Psoas muscle (tissue), 8 donors: Measurements from ENCODE around the gene GCM1. TPM values are rescaled to one million over a fixed set of nuclear protein-coding genes. Genes with fewer than 3 reads are reported as not detected.

Source experiments
- ATAC-seq, 4 donors: fragments of 200-7000 bp; cut with Tn5 transposase; one replicate each; pipeline ENCODE4 v1.9.1; 2020; ENCODE audit warnings: moderate library complexity in 3 of 4, mild to moderate bottlenecking in 2 of 4
- DNase-seq, 2 donors: peaks; one replicate each; pipeline ENCODE4 v3.0.0-alpha.2; 2020
- H3K27ac ChIP-seq: fragments of 200-600 bp; one replicate; pipeline ENCODE4 v1.8.0; 2022
- H3K27me3 ChIP-seq, 3 donors: fragments of 200-600 bp in 1 of 3; one replicate each; pipeline versions ENCODE4 v1.6.1 to v1.8.0; 2013 to 2022; ENCODE audit warnings: low read length in 2 of 3, mild to moderate bottlenecking in 2 of 3, moderate library complexity in 1 of 3; ENCODE audit not compliant: insufficient read depth in 3 of 3
- H3K36me3 ChIP-seq, 2 donors: fragments of 200-600 bp in 1 of 2; one replicate each; pipeline versions ENCODE4 v1.6.1 to v1.8.0; 2013 to 2022; ENCODE audit warnings: low read depth in 1 of 2, mild to moderate bottlenecking in 1 of 2, moderate library complexity in 1 of 2; ENCODE audit not compliant: insufficient read depth in 1 of 2
- H3K4me1 ChIP-seq: fragments of 200-600 bp; one replicate; pipeline ENCODE4 v1.8.0; 2022
- H3K4me3 ChIP-seq: fragments of 200-600 bp; one replicate; pipeline ENCODE4 v1.8.0; 2022; ENCODE audit warnings: mild to moderate bottlenecking
- H3K9me3 ChIP-seq: fragments of 200-600 bp; one replicate; pipeline ENCODE4 v1.8.0; 2022
- WGBS, 3 donors: extraction: QIAGEN DNeasy Blood & Tissue Kit; methylation state at CpG; one replicate each; pipeline versions ENCODE4 v1.1.6 to v1.1.7; 2013; 5-methylcytosine and 5-hydroxymethylcytosine counted together
- intact Hi-C, 2 donors: fragments of 100-400 bp; cut with DNase I; formaldehyde crosslinking; loops; one replicate each; pipeline versions ENCODE4 v1.11.0 to v1.14.2; 2022
- polyA plus RNA-seq, 3 donors: library from polyadenylated mRNA; stranded (reverse); fragments of 200-250 nt; gene quantifications; one replicate each; pipeline ENCODE4 v1.2.3, GENCODE V29; 2013
- total RNA-seq, 4 donors: library from RNA; stranded (reverse); fragmentation: NEBNext Ultra II Directional in 2 of 4; extraction: Animal tissue kit (Norgen Biotek cat#: 25700) in 2 of 4; gene quantifications; one replicate each; pipeline versions ENCODE4 v1.2.1 to v1.2.4, GENCODE V29; 2021 to 2023
- TF ChIP-seq, protein P1 (sequence below): fragments of 200-600 bp; IDR thresholded peaks from one replicate; pipeline ENCODE4 v1.8.0; 2022; ENCODE audit warnings: antibody characterized with exemption
- donor health status: healthy with polysubstance abuse.
- donor health status: DM: no; HTN: no; CAD: no; lungs with moderate emphysema.
- donor health status: Bipolar disorder and iron deficiency.
- donor health status: healthy.
- donor health status: DM: yes; HTN: yes; CAD: no.
- donor health status: DM: no; HTN: no; CAD: no.
- donor health status: DM: no; HTN: no; CAD: no.
- donor health status: DM: yes; HTN: yes; CAD: no.

Gene GCM1
- total and polyA plus RNA-seq, 7 donors, result not detected

DNA sequence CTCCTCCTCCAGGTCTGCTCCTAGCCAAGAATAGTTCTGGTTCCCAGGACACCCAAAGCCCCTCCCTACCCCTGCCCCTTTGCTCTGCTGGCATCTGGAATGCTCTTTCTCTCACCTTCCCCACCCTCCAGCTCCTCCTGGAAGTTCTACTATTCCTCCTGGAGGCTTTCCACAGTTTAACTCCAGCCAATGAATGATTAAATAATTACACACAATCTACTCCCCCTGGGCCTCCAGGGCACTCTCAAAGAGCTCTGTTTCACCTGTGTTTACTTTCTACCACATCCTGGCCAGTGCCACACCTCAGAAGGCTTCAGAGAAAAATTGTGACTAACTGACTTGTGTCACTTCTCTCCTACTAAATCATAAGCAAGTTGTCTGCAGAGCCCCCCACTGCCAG, 36.2 kb downstream of the GCM1 start:
- H3K27ac ChIP-seq, result no peak overlapping the region
- no peaks in the 10 kb centered on the region for H3K4me1 ChIP-seq
- H3K4me3 ChIP-seq, result no peak overlapping the region
- TF ChIP-seq, protein P1, sequence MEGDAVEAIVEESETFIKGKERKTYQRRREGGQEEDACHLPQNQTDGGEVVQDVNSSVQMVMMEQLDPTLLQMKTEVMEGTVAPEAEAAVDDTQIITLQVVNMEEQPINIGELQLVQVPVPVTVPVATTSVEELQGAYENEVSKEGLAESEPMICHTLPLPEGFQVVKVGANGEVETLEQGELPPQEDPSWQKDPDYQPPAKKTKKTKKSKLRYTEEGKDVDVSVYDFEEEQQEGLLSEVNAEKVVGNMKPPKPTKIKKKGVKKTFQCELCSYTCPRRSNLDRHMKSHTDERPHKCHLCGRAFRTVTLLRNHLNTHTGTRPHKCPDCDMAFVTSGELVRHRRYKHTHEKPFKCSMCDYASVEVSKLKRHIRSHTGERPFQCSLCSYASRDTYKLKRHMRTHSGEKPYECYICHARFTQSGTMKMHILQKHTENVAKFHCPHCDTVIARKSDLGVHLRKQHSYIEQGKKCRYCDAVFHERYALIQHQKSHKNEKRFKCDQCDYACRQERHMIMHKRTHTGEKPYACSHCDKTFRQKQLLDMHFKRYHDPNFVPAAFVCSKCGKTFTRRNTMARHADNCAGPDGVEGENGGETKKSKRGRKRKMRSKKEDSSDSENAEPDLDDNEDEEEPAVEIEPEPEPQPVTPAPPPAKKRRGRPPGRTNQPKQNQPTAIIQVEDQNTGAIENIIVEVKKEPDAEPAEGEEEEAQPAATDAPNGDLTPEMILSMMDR, result no peak
- intact Hi-C loops, result no loop called here
- no peak for ATAC-seq
- H3K36me3 ChIP-seq, result no peaks in the 10 kb centered on the region
- no peaks in the 10 kb centered on the region for H3K9me3 ChIP-seq
- H3K27me3 ChIP-seq, result no peaks in the 10 kb centered on the region
- DNase-seq, result no peak

DNA sequence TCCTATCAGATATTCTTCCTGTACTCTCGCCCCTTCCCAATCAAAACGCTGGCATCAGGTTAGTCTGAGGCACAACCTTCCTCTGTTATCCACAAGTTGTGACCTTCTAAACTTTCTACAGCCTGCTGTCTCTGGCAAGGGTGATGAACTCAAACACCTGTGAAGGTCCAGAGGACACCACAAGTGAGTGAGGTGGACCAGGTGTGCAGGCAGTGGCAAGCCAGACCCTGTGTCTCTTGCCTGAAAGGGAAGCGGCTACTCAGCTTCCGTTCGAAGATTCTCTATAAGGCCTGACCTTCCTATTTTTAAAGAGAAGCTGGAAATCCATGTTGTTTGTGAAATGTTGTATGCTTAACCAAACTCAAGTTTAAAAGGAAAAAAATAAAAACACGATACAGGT, 36.8 kb downstream of the GCM1 start:
- 81 to 92% (median 87%) methylated on average over 6 of the region's 6 CpGs for WGBS, 3 donors
- no peaks in the 10 kb centered on the region for H3K36me3 ChIP-seq
- H3K9me3 ChIP-seq, result no peaks in the 10 kb centered on the region
- H3K4me1 ChIP-seq, result no peaks in the 10 kb centered on the region
- TF ChIP-seq, protein P1, result no peak
- no peak for DNase-seq
- intact Hi-C loops, result no loop called here
- ATAC-seq, result no peak
- H3K4me3 ChIP-seq, result no peak overlapping the region
- H3K27me3 ChIP-seq, result no peaks in the 10 kb centered on the region
- no peak overlapping the region for H3K27ac ChIP-seq

DNA sequence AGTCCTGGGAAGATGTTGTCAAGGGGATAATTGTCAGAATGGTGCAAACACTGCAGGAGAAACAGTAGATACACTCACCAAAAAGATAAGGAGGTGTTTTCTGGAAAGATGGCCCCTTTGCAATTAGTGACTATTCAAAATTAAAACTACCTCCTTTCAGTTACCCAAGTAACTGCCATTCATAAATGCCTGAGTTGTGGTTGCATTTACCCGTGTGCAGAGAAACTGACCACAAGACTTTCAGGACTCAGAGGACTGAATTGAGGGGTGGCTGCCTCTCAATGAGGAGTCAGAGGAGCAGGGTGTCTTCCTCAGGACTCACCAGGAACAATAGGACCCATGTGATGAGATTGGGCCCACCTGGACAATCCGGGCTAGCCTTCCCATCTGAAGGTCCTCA, 39.0 kb downstream of the GCM1 start:
- Histone ChIP-seq H3K4me1 (no peaks in the 10 kb centered on the region), H3K9me3 (no peaks in the 10 kb centered on the region), H3K27me3 (no peaks in the 10 kb centered on the region), H3K36me3 (no peaks in the 10 kb centered on the region), H3K4me3 (no peak overlapping the region), H3K27ac (no peak overlapping the region)
- intact Hi-C loops, result no loop called here
- 87 to 98% (median 88%) methylated on average over 2 of the region's 2 CpGs for WGBS, 3 donors
- DNase-seq, result no peak
- TF ChIP-seq, protein P1, result no peak
- ATAC-seq, result no peak

DNA sequence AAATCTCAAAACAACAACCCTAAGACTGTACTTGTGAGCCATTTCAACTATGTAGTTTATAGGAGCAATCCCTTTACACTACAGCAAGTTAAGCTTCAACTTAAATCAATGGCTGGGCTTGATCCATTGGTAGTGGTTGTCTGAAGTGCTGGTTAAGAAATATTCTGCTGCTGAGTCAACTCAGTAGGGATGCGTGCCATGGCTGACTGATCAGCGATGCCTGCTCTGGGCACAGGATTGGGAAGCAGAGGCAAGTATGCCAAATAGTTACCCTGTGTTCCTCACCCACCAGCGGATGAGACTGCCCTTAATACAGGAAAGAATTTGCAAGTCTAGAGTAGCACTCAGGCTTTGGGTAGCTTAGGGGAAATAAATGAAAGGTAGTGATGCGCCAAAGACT, 41.5 kb downstream of the GCM1 start:
- ATAC-seq, result no peak
- 83 to 96% (median 85%) methylated on average over 4 of the region's 4 CpGs for WGBS, 3 donors

DNA sequence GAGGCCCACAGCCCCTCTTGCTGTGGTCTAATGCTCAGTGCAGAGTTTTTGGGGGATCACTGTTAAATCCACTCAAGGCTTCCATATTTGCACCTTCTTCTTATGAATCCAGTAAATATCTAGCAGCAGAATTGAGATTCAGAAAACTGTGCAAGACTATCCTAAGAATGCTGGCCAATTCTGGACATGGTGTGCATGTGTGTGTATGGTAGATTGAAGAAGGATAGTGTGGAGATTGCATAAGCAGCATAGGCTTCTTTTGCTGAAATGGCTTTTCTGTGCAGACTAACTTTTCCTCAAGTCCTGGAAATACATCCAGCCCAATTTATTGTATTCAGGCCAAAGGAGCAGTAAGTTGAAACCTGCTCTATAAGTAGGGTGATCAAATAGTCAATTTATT, 43.7 kb downstream of the GCM1 start:
- peaks cover 8 to 42% of the 10 kb centered on the region in 2 donors for H3K36me3 ChIP-seq
- no peaks in the 10 kb centered on the region for H3K4me1 ChIP-seq
- no peak overlapping the region for H3K27ac ChIP-seq
- H3K27me3 ChIP-seq, result no peaks in the 10 kb centered on the region
- intact Hi-C loops, result no loop called here
- no peak for DNase-seq
- no peaks in the 10 kb centered on the region for H3K9me3 ChIP-seq
- ATAC-seq, result no peak
- H3K4me3 ChIP-seq, result no peak overlapping the region
- TF ChIP-seq, protein P1, result no peak

More for the DNA sequence above, 41.5 kb downstream of the GCM1 start:
- Histone ChIP-seq H3K27ac (no peak overlapping the region), H3K4me1 (no peaks in the 10 kb centered on the region), H3K36me3 (peaks cover 2 to 20% of the 10 kb centered on the region in 2 donors), H3K27me3 (no peaks in the 10 kb centered on the region), H3K9me3 (no peaks in the 10 kb centered on the region), H3K4me3 (no peak overlapping the region)
- intact Hi-C loops, result no loop called here
- no peak for DNase-seq
- TF ChIP-seq, protein P1, result no peak
